ENCODE data around the gene FLT4.

GRCh38 chr5:180637962-180638680 lies 11.3 kb downstream of the FLT4 start:
- TF ChIP-seq STAG1 (CRISPR knock-in tag; IDR thresholded peaks at IDR 0.05): no peak
- no peak for TF ChIP-seq NPAS2 (CRISPR knock-in tag; IDR thresholded peaks at IDR 0.05; ENCODE audit: borderline replicate concordance)
- TF ChIP-seq, protein P1, sequence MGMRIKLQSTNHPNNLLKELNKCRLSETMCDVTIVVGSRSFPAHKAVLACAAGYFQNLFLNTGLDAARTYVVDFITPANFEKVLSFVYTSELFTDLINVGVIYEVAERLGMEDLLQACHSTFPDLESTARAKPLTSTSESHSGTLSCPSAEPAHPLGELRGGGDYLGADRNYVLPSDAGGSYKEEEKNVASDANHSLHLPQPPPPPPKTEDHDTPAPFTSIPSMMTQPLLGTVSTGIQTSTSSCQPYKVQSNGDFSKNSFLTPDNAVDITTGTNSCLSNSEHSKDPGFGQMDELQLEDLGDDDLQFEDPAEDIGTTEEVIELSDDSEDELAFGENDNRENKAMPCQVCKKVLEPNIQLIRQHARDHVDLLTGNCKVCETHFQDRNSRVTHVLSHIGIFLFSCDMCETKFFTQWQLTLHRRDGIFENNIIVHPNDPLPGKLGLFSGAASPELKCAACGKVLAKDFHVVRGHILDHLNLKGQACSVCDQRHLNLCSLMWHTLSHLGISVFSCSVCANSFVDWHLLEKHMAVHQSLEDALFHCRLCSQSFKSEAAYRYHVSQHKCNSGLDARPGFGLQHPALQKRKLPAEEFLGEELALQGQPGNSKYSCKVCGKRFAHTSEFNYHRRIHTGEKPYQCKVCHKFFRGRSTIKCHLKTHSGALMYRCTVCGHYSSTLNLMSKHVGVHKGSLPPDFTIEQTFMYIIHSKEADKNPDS (CRISPR knock-in tag; IDR thresholded peaks at IDR 0.05): no peak
- no peak for TF ChIP-seq BHLHE40 (IDR thresholded peaks at IDR 0.05; ENCODE audit: low read length)
- TF ChIP-seq, protein P2, sequence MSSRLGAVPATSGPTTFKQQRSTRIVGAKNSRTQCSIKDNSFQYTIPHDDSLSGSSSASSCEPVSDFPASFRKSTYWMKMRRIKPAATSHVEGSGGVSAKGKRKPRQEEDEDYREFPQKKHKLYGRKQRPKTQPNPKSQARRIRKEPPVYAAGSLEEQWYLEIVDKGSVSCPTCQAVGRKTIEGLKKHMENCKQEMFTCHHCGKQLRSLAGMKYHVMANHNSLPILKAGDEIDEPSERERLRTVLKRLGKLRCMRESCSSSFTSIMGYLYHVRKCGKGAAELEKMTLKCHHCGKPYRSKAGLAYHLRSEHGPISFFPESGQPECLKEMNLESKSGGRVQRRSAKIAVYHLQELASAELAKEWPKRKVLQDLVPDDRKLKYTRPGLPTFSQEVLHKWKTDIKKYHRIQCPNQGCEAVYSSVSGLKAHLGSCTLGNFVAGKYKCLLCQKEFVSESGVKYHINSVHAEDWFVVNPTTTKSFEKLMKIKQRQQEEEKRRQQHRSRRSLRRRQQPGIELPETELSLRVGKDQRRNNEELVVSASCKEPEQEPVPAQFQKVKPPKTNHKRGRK (CRISPR knock-in tag; IDR thresholded peaks at IDR 0.05): no peak
- no peak for TF ChIP-seq ZNF136 (CRISPR knock-in tag; IDR thresholded peaks at IDR 0.05; ENCODE audit: low read depth)
- no peak for TF ChIP-seq EZH2 (conservative IDR thresholded peaks at IDR 0.05; ENCODE audit: low read depth, low read length)
- TF ChIP-seq, protein P3, sequence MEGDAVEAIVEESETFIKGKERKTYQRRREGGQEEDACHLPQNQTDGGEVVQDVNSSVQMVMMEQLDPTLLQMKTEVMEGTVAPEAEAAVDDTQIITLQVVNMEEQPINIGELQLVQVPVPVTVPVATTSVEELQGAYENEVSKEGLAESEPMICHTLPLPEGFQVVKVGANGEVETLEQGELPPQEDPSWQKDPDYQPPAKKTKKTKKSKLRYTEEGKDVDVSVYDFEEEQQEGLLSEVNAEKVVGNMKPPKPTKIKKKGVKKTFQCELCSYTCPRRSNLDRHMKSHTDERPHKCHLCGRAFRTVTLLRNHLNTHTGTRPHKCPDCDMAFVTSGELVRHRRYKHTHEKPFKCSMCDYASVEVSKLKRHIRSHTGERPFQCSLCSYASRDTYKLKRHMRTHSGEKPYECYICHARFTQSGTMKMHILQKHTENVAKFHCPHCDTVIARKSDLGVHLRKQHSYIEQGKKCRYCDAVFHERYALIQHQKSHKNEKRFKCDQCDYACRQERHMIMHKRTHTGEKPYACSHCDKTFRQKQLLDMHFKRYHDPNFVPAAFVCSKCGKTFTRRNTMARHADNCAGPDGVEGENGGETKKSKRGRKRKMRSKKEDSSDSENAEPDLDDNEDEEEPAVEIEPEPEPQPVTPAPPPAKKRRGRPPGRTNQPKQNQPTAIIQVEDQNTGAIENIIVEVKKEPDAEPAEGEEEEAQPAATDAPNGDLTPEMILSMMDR (CRISPR knock-in tag; IDR thresholded peaks at IDR 0.05): no peak
- TF ChIP-seq, protein P4, sequence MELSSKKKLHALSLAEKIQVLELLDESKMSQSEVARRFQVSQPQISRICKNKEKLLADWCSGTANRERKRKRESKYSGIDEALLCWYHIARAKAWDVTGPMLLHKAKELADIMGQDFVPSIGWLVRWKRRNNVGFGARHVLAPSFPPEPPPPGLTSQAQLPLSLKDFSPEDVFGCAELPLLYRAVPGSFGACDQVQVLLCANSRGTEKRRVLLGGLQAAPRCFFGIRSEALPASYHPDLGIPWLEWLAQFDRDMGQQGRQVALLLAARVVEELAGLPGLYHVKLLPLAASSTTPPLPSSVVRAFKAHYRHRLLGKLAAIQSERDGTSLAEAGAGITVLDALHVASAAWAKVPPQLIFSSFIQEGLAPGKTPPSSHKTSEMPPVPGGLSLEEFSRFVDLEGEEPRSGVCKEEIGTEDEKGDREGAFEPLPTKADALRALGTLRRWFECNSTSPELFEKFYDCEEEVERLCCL (CRISPR knock-in tag; IDR thresholded peaks at IDR 0.05; ENCODE audit: borderline replicate concordance): no peak
- TF ChIP-seq SP2 (CRISPR knock-in tag; IDR thresholded peaks at IDR 0.05): no peak
- no peak for TF ChIP-seq NR1H2 (CRISPR knock-in tag; IDR thresholded peaks at IDR 0.05; ENCODE audit: borderline replicate concordance, low read depth)
- TF ChIP-seq, protein P5, sequence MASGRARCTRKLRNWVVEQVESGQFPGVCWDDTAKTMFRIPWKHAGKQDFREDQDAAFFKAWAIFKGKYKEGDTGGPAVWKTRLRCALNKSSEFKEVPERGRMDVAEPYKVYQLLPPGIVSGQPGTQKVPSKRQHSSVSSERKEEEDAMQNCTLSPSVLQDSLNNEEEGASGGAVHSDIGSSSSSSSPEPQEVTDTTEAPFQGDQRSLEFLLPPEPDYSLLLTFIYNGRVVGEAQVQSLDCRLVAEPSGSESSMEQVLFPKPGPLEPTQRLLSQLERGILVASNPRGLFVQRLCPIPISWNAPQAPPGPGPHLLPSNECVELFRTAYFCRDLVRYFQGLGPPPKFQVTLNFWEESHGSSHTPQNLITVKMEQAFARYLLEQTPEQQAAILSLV (CRISPR knock-in tag; IDR thresholded peaks at IDR 0.05; ENCODE audit: borderline replicate concordance): no peak
- TF ChIP-seq ZNF350 (CRISPR knock-in tag; IDR thresholded peaks at IDR 0.05; ENCODE audit: borderline replicate concordance, low read depth): no peak
- no peak for TF ChIP-seq HCFC1 (IDR thresholded peaks at IDR 0.05; ENCODE audit: low read depth, low read length)
